Fibroblast of lung (primary cell): ENCODE data around the gene ZCCHC17.

Experiments
- EZH2 ChIP-seq: IDR thresholded peaks from 2 replicates; pipeline ENCODE4 v1.5.1; 2012; ENCODE audit warnings: low read length, control low read depth, mild to moderate bottlenecking; ENCODE audit errors: missing control alignments
- TF ChIP-seq, protein P1 (sequence below), 2 donors: IDR thresholded peaks in 1 of 2; conservative IDR thresholded peaks in 1 of 2; 1 replicate in 1 of 2; 2 replicates in 1 of 2; pipeline ENCODE4 v1.5.1; 2011 to 2012; ENCODE audit warnings: low read length in 2 of 2, control low read depth in 1 of 2, inconsistent platforms in 1 of 2, low read depth in 1 of 2, mild to moderate bottlenecking in 1 of 2

DNA sequence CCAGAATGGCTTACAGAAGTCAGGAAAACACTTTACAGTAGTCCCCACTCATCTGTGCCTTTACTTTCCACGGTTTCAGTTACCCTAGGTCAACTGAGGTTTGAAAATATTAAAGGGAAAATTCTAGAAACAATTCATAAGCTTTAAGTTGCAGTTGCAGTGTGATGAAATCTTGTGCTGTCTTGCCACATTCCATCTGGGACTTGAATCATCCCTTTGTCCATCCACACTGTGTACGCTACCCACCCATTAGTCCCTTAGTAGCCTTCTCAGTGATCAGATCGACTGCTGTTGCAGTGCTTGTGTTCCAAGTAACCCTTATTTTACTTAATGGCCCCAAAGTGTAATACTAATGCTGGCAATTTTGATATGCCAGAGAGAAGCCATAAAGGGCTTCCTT lies 30.5 kb downstream of the ZCCHC17 start:
- no peak for TF ChIP-seq EZH2
- TF ChIP-seq, protein P1, sequence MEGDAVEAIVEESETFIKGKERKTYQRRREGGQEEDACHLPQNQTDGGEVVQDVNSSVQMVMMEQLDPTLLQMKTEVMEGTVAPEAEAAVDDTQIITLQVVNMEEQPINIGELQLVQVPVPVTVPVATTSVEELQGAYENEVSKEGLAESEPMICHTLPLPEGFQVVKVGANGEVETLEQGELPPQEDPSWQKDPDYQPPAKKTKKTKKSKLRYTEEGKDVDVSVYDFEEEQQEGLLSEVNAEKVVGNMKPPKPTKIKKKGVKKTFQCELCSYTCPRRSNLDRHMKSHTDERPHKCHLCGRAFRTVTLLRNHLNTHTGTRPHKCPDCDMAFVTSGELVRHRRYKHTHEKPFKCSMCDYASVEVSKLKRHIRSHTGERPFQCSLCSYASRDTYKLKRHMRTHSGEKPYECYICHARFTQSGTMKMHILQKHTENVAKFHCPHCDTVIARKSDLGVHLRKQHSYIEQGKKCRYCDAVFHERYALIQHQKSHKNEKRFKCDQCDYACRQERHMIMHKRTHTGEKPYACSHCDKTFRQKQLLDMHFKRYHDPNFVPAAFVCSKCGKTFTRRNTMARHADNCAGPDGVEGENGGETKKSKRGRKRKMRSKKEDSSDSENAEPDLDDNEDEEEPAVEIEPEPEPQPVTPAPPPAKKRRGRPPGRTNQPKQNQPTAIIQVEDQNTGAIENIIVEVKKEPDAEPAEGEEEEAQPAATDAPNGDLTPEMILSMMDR (conservative IDR thresholded peaks at IDR 0.05 in 1 of 2, IDR thresholded peaks at IDR 0.05 in 1 of 2; ENCODE audit: low read depth in 1 of 2, low read length in 2 of 2), result no peak
